SK-N-SH (cell line): ENCODE measurements around the gene DUSP23. TPM values are rescaled to one million over a fixed set of nuclear protein-coding genes. Genes with fewer than 3 reads are reported as not detected.

Source experiments
- CTCF ChIA-PET: fragments of 300-600, 350-600 bp; formaldehyde crosslinking; extraction: SDS; loops from one replicate; lab custom pipeline; 2021; lab: Yijun Ruan, JAX
- POLR2A ChIA-PET: fragments of 350-600 bp; sonication (Branson Sonifier 250); formaldehyde crosslinking; extraction: SDS; loops from one replicate; lab custom pipeline; 2020; ENCODE audit warnings: antibody characterized with exemption, inconsistent platforms; lab: Yijun Ruan, JAX
- DNase-seq: peaks from one replicate; pipeline ENCODE4 v3.0.0; 2012
- H2AFZ ChIP-seq: fragments of 200-600 bp; sonication (generic); 2 replicates; pipeline ENCODE4 v1.8.1; 2016; ENCODE audit warnings: antibody characterized with exemption, mild to moderate bottlenecking, low read depth
- H3F3A ChIP-seq: fragments of 200-600 bp; sonication (generic); replicated peaks from 2 replicates; pipeline ENCODE3; 2016; ENCODE audit warnings: antibody characterized with exemption, mild to moderate bottlenecking; ENCODE audit not compliant: insufficient read depth
- H3K27ac ChIP-seq, 2 experiments: fragments of 200-500 bp in 1 of 2; fragments of 200-600 bp in 1 of 2; sonication (Bioruptor generic) in 1 of 2; sonication (generic), shearing (Covaris generic) in 1 of 2; 2 replicates each; pipeline versions ENCODE4 v1.5.1 to v1.6.1; 2014 to 2016; ENCODE audit warnings: low read depth in 2 of 2, inconsistent platforms in 1 of 2, low read length in 1 of 2, mild to moderate bottlenecking in 1 of 2, mixed read lengths in 1 of 2
- H3K27me3 ChIP-seq: fragments of 200-600 bp; sonication (generic), shearing (Covaris generic); 2 replicates; pipeline ENCODE4 v1.6.1; 2016; ENCODE audit warnings: mixed run types; ENCODE audit not compliant: insufficient read depth
- H3K36me3 ChIP-seq, 2 experiments: fragments of 200-500 bp in 1 of 2; fragments of 200-600 bp in 1 of 2; sonication (Bioruptor generic) in 1 of 2; sonication (generic) in 1 of 2; replicated peaks in 1 of 2; 2 replicates each; pipeline versions ENCODE3 to v1.5.1; 2014 to 2016; ENCODE audit warnings: low read length in 1 of 2, mild to moderate bottlenecking in 1 of 2; ENCODE audit not compliant: insufficient read depth in 2 of 2, control insufficient read depth in 1 of 2
- H3K4me1 ChIP-seq, 2 experiments: fragments of 200-500 bp in 1 of 2; fragments of 200-600 bp in 1 of 2; sonication (Bioruptor generic) in 1 of 2; sonication (generic), shearing (Covaris generic) in 1 of 2; 2 replicates each; pipeline versions ENCODE4 v1.5.1 to v1.6.1; 2014 to 2016; ENCODE audit warnings: low read depth in 1 of 2, low read length in 1 of 2, mixed run types in 1 of 2; ENCODE audit not compliant: insufficient read depth in 2 of 2, control insufficient read depth in 1 of 2
- H3K4me2 ChIP-seq: fragments of 200-600 bp; sonication (generic), shearing (Covaris generic); 2 replicates; pipeline ENCODE4 v1.6.1; 2017; ENCODE audit warnings: mixed run types
- H3K4me3 ChIP-seq, 2 experiments: fragments of 200-500 bp in 1 of 2; fragments of 200-600 bp in 1 of 2; sonication (Bioruptor generic) in 1 of 2; sonication (generic), shearing (Covaris generic) in 1 of 2; 2 replicates each; pipeline versions ENCODE4 v1.5.1 to v1.8.1; 2014 to 2016; ENCODE audit warnings: low read depth in 2 of 2, inconsistent platforms in 1 of 2, low read length in 1 of 2, mild to moderate bottlenecking in 1 of 2, mixed read lengths in 1 of 2, moderate library complexity in 1 of 2
- H3K79me2 ChIP-seq: fragments of 200-600 bp; sonication (generic); 2 replicates; pipeline ENCODE4 v1.8.1; 2017; ENCODE audit warnings: mild to moderate bottlenecking; ENCODE audit not compliant: insufficient read depth
- H3K9ac ChIP-seq: fragments of 200-600 bp; sonication (generic); 2 replicates; pipeline ENCODE4 v1.6.1; 2017; ENCODE audit warnings: mixed run types
- H3K9me2 ChIP-seq: fragments of 200-600 bp; sonication (generic); 2 replicates; pipeline ENCODE4 v1.6.1; 2017; ENCODE audit warnings: mixed run types
- H3K9me3 ChIP-seq: fragments of 200-600 bp; sonication (generic); 2 replicates; pipeline ENCODE4 v1.6.1; 2017; ENCODE audit warnings: mixed run types, mild to moderate bottlenecking, moderate library complexity
- H4K20me1 ChIP-seq: fragments of 200-600 bp; sonication (generic); 2 replicates; pipeline ENCODE4 v1.6.1; 2017; ENCODE audit warnings: mild to moderate bottlenecking, mixed run types; ENCODE audit not compliant: insufficient read depth
- EP300 ChIP-seq, 2 experiments: IDR thresholded peaks; 2 replicates each; pipeline versions ENCODE4 v1.4.0 to v1.6.1; 2012; ENCODE audit warnings: borderline replicate concordance in 1 of 2, low read depth in 1 of 2, low read length in 1 of 2
- FOXJ3 ChIP-seq: sonication (generic); formaldehyde crosslinking; IDR thresholded peaks from 2 replicates; pipeline ENCODE4 v1.5.1; 2020; ENCODE audit warnings: mild to moderate bottlenecking, missing genetic modification reagents
- FOXM1 ChIP-seq: IDR thresholded peaks from 2 replicates; pipeline ENCODE4 v1.4.0; 2012; ENCODE audit warnings: low read depth, mild to moderate bottlenecking
- IRF3 ChIP-seq: fragments of 150-350 bp; IDR thresholded peaks from 2 replicates; pipeline ENCODE4 v1.6.1; 2016; ENCODE audit warnings: mild to moderate bottlenecking, low read depth, low read length
- NFIC ChIP-seq: IDR thresholded peaks from 2 replicates; pipeline ENCODE4 v1.4.0; 2012; ENCODE audit warnings: borderline replicate concordance
- NRF1 ChIP-seq: IDR thresholded peaks from 2 replicates; pipeline ENCODE4 v1.6.1; 2012; ENCODE audit warnings: low read depth, mild to moderate bottlenecking, low read length
- PBX3 ChIP-seq: IDR thresholded peaks from 2 replicates; pipeline ENCODE4; 2012
- RCOR1 ChIP-seq: fragments of 150-350 bp; IDR thresholded peaks from 2 replicates; pipeline ENCODE4 v1.6.1; 2017; ENCODE audit warnings: antibody characterized with exemption, low read length
- RXRA ChIP-seq: IDR thresholded peaks from 2 replicates; pipeline ENCODE4 v1.4.0; 2012; ENCODE audit warnings: low read depth, mild to moderate bottlenecking, borderline replicate concordance
- USF2 ChIP-seq: fragments of 150-350 bp; IDR thresholded peaks from 2 replicates; pipeline ENCODE4 v1.6.1; 2017; ENCODE audit warnings: antibody characterized with exemption, low read length, low read depth, borderline replicate concordance
- YY1 ChIP-seq: IDR thresholded peaks from 2 replicates; pipeline ENCODE4 v1.4.0; 2012; ENCODE audit warnings: low read depth, mild to moderate bottlenecking
- ZBTB33 ChIP-seq: IDR thresholded peaks from 2 replicates; pipeline ENCODE4 v1.4.0; 2012; ENCODE audit warnings: low read depth, borderline replicate concordance
- WGBS: methylation state at CpG from one replicate; pipeline ENCODE4 v1.1.6; 2017; ENCODE audit warnings: low lambda C conversion rate; 5-methylcytosine and 5-hydroxymethylcytosine counted together
- polyA plus RNA-seq, 3 experiments: library from polyadenylated mRNA; depleted of rRNA; stranded (reverse); fragments of >200 nt; gene quantifications; 2 replicates each; pipeline ENCODE4 v1.2.3, GENCODE V29; 2012
- TF ChIP-seq, protein P1 (sequence below): fragments of 200-600 bp; sonication (generic); IDR thresholded peaks from 2 replicates; pipeline ENCODE4 v1.6.1; 2017; ENCODE audit warnings: antibody characterized with exemption, mild to moderate bottlenecking, moderate library complexity

DUSP23 gene
- polyA plus RNA-seq, 1 of the 3 experiments (the other 2 are of a cell fraction): 41.2 TPM

DNA sequence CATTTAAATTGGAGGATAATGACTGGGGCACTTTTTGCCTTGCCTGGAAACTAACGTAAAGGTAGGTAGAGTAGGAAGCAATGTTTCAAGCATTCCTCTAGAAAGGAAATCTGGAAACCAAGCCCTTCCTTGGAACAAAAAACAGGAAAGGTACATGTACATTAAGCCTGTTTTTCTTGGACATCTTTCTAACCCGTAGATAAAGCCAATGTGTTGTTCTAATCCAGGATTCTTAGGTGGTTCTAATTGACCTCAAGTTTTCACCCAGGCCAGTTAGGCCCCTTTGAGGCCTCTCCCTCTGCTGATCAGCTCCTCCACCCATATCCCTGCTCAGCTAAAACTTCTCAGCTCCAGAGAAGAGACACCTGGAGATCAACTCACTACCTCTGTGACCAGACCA, 6.3 kb upstream of the DUSP23 start:
- H3F3A ChIP-seq: peaks cover 2% of the 10 kb centered on the region
- H3K4me2 ChIP-seq: no peak overlapping the region
- TF ChIP-seq FOXJ3 (no peak), ZBTB33 (no peak)
- H3K27ac ChIP-seq: no peak overlapping the region
- no peak overlapping the region for H3K4me3 ChIP-seq
- WGBS: 15% methylated on average over 2 of the region's 2 CpGs
- no peaks in the 10 kb centered on the region for H4K20me1 ChIP-seq
- ChIA-PET CTCF (interaction anchor here (0.9 to 4.9 kb wide), 6 partner anchors 8 to 120 kb away, joined by 3 to 21 read pairs (median 3); no protein-coding TSS in a partner anchor), POLR2A (no interaction called here)
- H2AFZ ChIP-seq: no peak overlapping the region
- DNase-seq: no peak
- H3K9ac ChIP-seq: no peak overlapping the region
- H3K27me3 ChIP-seq: no peaks in the 10 kb centered on the region
- no peaks in the 10 kb centered on the region; a peak in 1 of 4 replicates for H3K4me1 ChIP-seq
- no peaks in the 10 kb centered on the region for H3K36me3 ChIP-seq
- no peaks in the 10 kb centered on the region for H3K9me2 ChIP-seq
- H3K9me3 ChIP-seq: no peaks in the 10 kb centered on the region
- H3K79me2 ChIP-seq: no peaks in the 10 kb centered on the region

DNA sequence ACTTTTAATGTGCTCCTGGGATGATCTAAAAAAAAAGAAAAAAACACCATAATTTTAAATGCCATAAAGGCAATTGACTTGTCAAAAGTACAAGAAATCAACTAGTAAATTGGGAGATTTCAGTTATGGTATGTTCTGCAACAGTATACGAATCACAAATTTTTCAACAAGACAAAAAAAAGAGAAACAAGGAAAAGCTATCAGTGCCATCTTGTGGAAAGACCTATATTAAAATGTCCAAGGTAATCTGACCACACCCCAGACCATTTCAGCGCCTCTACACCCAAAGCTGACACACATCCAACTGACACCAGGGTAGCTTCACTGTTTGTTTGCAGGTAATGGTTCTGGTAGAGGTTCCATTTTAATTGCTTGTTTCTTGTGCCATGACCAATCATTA, 5.0 kb upstream of the DUSP23 start:
- Histone ChIP-seq H3K79me2 (no peaks in the 10 kb centered on the region), H2AFZ (no peak overlapping the region), H3F3A (peaks cover 12% of the 10 kb centered on the region), H3K4me2 (no peak overlapping the region), H3K4me3 (no peak overlapping the region), H3K27me3 (no peaks in the 10 kb centered on the region), H3K9me3 (no peaks in the 10 kb centered on the region), H3K27ac (no peak overlapping the region), H4K20me1 (no peaks in the 10 kb centered on the region), H3K9me2 (no peaks in the 10 kb centered on the region), H3K9ac (no peak overlapping the region), H3K36me3 (no peaks in the 10 kb centered on the region), H3K4me1 (no peaks in the 10 kb centered on the region; a peak in 1 of 4 replicates)
- CTCF ChIA-PET: interaction anchor here (1.0 to 4.9 kb wide), 2 partner anchors 23 to 116 kb away, joined by 3 to 21 read pairs; no protein-coding TSS in a partner anchor
- WGBS: 57% methylated on average over 2 of the region's 2 CpGs
- TF ChIP-seq, protein P1, sequence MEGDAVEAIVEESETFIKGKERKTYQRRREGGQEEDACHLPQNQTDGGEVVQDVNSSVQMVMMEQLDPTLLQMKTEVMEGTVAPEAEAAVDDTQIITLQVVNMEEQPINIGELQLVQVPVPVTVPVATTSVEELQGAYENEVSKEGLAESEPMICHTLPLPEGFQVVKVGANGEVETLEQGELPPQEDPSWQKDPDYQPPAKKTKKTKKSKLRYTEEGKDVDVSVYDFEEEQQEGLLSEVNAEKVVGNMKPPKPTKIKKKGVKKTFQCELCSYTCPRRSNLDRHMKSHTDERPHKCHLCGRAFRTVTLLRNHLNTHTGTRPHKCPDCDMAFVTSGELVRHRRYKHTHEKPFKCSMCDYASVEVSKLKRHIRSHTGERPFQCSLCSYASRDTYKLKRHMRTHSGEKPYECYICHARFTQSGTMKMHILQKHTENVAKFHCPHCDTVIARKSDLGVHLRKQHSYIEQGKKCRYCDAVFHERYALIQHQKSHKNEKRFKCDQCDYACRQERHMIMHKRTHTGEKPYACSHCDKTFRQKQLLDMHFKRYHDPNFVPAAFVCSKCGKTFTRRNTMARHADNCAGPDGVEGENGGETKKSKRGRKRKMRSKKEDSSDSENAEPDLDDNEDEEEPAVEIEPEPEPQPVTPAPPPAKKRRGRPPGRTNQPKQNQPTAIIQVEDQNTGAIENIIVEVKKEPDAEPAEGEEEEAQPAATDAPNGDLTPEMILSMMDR: peak; percentile 33
- no peak for TF ChIP-seq PBX3
- no peak for DNase-seq
- POLR2A ChIA-PET: no interaction called here

- Histone ChIP-seq H3F3A (peaks cover 12% of the 10 kb centered on the region), H3K36me3 (no peaks in the 10 kb centered on the region), H2AFZ (no peak overlapping the region), H3K9me2 (no peaks in the 10 kb centered on the region), H3K9ac (no peak overlapping the region), H3K9me3 (no peaks in the 10 kb centered on the region), H3K79me2 (no peaks in the 10 kb centered on the region), H3K4me3 (no peak overlapping the region), H3K4me2 (no peak overlapping the region), H3K4me1 (peaks cover 0 to 7% of the 10 kb centered on the region in 2 experiments; a peak in 1 of 4 replicates), H3K27me3 (no peaks in the 10 kb centered on the region), H3K27ac (no peak overlapping the region), H4K20me1 (no peaks in the 10 kb centered on the region)
- ChIA-PET CTCF (interaction anchor here (0.9 to 2.9 kb wide), 4 partner anchors 21 to 229 kb away, joined by 3 to 18 read pairs (median 4); no protein-coding TSS in a partner anchor), POLR2A (no interaction called here)
- WGBS: 88% methylated on average over 4 of the region's 4 CpGs
- DNase-seq: no peak
- TF ChIP-seq EP300 (IDR thresholded peaks at IDR 0.05; ENCODE audit: borderline replicate concordance in 1 of 2, low read depth in 1 of 2, low read length in 1 of 2) (no peak), NRF1 (no peak), FOXM1 (no peak), RXRA (no peak), RCOR1 (no peak), YY1 (no peak), USF2 (no peak), PBX3 (no peak), IRF3 (no peak), NFIC (no peak)
Measured at GRCh38 chr1:159778266-159778665, 2.5 kb upstream of the DUSP23 start.
